ENCODE results near the gene DCDC2C.

DNA sequence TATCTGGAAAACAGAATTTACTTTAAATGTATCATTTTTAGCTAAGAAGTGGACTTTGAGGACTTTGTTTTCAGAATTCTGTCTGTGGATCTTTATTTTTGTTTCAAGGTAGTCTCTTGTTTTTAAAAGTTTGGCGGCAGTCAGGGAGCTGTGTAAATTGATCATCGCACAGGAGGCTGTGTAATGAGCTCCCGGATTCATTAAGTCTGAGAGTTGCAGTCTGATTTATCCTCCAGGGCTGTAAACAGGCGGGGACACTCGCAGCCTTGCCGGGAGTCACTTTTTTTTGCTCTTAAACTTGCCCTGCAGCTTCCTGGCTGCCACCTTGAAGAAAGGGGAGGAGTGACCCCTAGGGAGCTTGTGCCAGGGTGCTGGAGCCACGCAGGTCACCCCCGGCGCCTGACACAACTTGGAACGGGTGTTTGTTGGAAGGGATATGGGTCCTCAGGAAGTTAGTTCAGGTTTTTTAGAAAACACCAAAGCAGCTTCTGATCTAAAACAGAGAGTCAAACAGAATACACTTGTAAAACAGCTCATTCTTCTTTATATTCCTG, 76.2 kb downstream of the DCDC2C start:
- no peak for TF ChIP-seq CREB1 (IDR thresholded peaks at IDR 0.05; ENCODE audit: low read depth)
- TF ChIP-seq, protein P1, sequence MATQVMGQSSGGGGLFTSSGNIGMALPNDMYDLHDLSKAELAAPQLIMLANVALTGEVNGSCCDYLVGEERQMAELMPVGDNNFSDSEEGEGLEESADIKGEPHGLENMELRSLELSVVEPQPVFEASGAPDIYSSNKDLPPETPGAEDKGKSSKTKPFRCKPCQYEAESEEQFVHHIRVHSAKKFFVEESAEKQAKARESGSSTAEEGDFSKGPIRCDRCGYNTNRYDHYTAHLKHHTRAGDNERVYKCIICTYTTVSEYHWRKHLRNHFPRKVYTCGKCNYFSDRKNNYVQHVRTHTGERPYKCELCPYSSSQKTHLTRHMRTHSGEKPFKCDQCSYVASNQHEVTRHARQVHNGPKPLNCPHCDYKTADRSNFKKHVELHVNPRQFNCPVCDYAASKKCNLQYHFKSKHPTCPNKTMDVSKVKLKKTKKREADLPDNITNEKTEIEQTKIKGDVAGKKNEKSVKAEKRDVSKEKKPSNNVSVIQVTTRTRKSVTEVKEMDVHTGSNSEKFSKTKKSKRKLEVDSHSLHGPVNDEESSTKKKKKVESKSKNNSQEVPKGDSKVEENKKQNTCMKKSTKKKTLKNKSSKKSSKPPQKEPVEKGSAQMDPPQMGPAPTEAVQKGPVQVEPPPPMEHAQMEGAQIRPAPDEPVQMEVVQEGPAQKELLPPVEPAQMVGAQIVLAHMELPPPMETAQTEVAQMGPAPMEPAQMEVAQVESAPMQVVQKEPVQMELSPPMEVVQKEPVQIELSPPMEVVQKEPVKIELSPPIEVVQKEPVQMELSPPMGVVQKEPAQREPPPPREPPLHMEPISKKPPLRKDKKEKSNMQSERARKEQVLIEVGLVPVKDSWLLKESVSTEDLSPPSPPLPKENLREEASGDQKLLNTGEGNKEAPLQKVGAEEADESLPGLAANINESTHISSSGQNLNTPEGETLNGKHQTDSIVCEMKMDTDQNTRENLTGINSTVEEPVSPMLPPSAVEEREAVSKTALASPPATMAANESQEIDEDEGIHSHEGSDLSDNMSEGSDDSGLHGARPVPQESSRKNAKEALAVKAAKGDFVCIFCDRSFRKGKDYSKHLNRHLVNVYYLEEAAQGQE (IDR thresholded peaks at IDR 0.05; ENCODE audit: low read depth): no peak
- no peak for TF ChIP-seq USF1 (IDR thresholded peaks at IDR 0.05)
- no peak for TF ChIP-seq ZBTB7A (IDR thresholded peaks at IDR 0.05; ENCODE audit: low read depth)
- no peak for TF ChIP-seq EP300 (IDR thresholded peaks at IDR 0.05; ENCODE audit: borderline replicate concordance)
- TF ChIP-seq EGR1 (IDR thresholded peaks at IDR 0.05): no peak
- TF ChIP-seq, protein P2, sequence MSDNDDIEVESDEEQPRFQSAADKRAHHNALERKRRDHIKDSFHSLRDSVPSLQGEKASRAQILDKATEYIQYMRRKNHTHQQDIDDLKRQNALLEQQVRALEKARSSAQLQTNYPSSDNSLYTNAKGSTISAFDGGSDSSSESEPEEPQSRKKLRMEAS (IDR thresholded peaks at IDR 0.05): no peak
- TF ChIP-seq TAF1 (IDR thresholded peaks at IDR 0.05; ENCODE audit: low read depth): no peak
- no peak for TF ChIP-seq FOXM1 (IDR thresholded peaks at IDR 0.05; ENCODE audit: borderline replicate concordance, low read depth)
- no peak for TF ChIP-seq YY1 (IDR thresholded peaks at IDR 0.05; ENCODE audit: low read depth)
- no peak for TF ChIP-seq RAD21 (IDR thresholded peaks at IDR 0.05; ENCODE audit: low read depth)
- no peak for TF ChIP-seq TCF12 (IDR thresholded peaks at IDR 0.05; ENCODE audit: low read depth)
- TF ChIP-seq TEAD4 (IDR thresholded peaks at IDR 0.05): no peak

Measured in Ishikawa (cell line).